Measurements from ENCODE around the gene SOX6. TPM values are rescaled to one million over a fixed set of nuclear protein-coding genes. Genes with fewer than 3 reads are reported as not detected.

The SOX6 gene
- total RNA-seq, 1 donor from 2014 or later: 1.4 TPM

- Mint-ChIP-seq H3K27ac (ENCODE audit: unreplicated experiment) (no peak overlapping the region), H3K9me3 (ENCODE audit: unreplicated experiment) (peaks cover 2% of the 10 kb centered on the region), H3K36me3 (ENCODE audit: unreplicated experiment) (no peaks in the 10 kb centered on the region), H3K4me3 (ENCODE audit: unreplicated experiment) (no peak overlapping the region), H3K4me1 (ENCODE audit: low read depth, unreplicated experiment) (no peaks in the 10 kb centered on the region), H3K27me3 (ENCODE audit: unreplicated experiment) (no peaks in the 10 kb centered on the region)
- TF ChIP-seq, protein P1, sequence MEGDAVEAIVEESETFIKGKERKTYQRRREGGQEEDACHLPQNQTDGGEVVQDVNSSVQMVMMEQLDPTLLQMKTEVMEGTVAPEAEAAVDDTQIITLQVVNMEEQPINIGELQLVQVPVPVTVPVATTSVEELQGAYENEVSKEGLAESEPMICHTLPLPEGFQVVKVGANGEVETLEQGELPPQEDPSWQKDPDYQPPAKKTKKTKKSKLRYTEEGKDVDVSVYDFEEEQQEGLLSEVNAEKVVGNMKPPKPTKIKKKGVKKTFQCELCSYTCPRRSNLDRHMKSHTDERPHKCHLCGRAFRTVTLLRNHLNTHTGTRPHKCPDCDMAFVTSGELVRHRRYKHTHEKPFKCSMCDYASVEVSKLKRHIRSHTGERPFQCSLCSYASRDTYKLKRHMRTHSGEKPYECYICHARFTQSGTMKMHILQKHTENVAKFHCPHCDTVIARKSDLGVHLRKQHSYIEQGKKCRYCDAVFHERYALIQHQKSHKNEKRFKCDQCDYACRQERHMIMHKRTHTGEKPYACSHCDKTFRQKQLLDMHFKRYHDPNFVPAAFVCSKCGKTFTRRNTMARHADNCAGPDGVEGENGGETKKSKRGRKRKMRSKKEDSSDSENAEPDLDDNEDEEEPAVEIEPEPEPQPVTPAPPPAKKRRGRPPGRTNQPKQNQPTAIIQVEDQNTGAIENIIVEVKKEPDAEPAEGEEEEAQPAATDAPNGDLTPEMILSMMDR (IDR thresholded peaks at IDR 0.05; ENCODE audit: partially characterized antibody, unreplicated experiment): no peak
- DNase-seq: no peak
Observed at GRCh38 chr11:16015741-16016467, 340.4 kb downstream of the SOX6 start.

- H3K27ac Mint-ChIP-seq (ENCODE audit: unreplicated experiment): no peak overlapping the region
- no peaks in the 10 kb centered on the region for H3K9me3 Mint-ChIP-seq (ENCODE audit: unreplicated experiment)
- DNase-seq: no peak
- H3K4me3 Mint-ChIP-seq (ENCODE audit: unreplicated experiment): no peak overlapping the region
- no peaks in the 10 kb centered on the region for H3K36me3 Mint-ChIP-seq (ENCODE audit: unreplicated experiment)
- TF ChIP-seq, protein P1 (IDR thresholded peaks at IDR 0.05; ENCODE audit: partially characterized antibody, unreplicated experiment): no peak
- no peaks in the 10 kb centered on the region for H3K4me1 Mint-ChIP-seq (ENCODE audit: low read depth, unreplicated experiment)
- H3K27me3 Mint-ChIP-seq (ENCODE audit: unreplicated experiment): no peaks in the 10 kb centered on the region
Observed at GRCh38 chr11:16013649-16014275, 342.6 kb downstream of the SOX6 start.

GRCh38 chr11:16013242-16013641 lies 343.1 kb downstream of the SOX6 start:
- Mint-ChIP-seq H3K4me1 (ENCODE audit: low read depth, unreplicated experiment) (no peaks in the 10 kb centered on the region), H3K36me3 (ENCODE audit: unreplicated experiment) (no peaks in the 10 kb centered on the region), H3K4me3 (ENCODE audit: unreplicated experiment) (no peak overlapping the region), H3K27ac (ENCODE audit: unreplicated experiment) (no peak overlapping the region), H3K9me3 (ENCODE audit: unreplicated experiment) (no peaks in the 10 kb centered on the region), H3K27me3 (ENCODE audit: unreplicated experiment) (no peaks in the 10 kb centered on the region)
- DNase-seq: no peak
- TF ChIP-seq, protein P1 (IDR thresholded peaks at IDR 0.05; ENCODE audit: partially characterized antibody, unreplicated experiment): no peak

- Mint-ChIP-seq H3K36me3 (ENCODE audit: unreplicated experiment) (no peaks in the 10 kb centered on the region), H3K4me3 (ENCODE audit: unreplicated experiment) (no peak overlapping the region), H3K27me3 (ENCODE audit: unreplicated experiment) (no peaks in the 10 kb centered on the region), H3K9me3 (ENCODE audit: unreplicated experiment) (no peaks in the 10 kb centered on the region), H3K27ac (ENCODE audit: unreplicated experiment) (no peak overlapping the region), H3K4me1 (ENCODE audit: low read depth, unreplicated experiment) (no peaks in the 10 kb centered on the region)
- TF ChIP-seq, protein P1 (IDR thresholded peaks at IDR 0.05; ENCODE audit: partially characterized antibody, unreplicated experiment): no peak
- DNase-seq: no peak
Observed at GRCh38 chr11:16012125-16012751, 344.1 kb downstream of the SOX6 start.

- no peak for DNase-seq
- H3K4me3 Mint-ChIP-seq (ENCODE audit: unreplicated experiment): no peak overlapping the region
- H3K9me3 Mint-ChIP-seq (ENCODE audit: unreplicated experiment): no peaks in the 10 kb centered on the region
- no peaks in the 10 kb centered on the region for H3K36me3 Mint-ChIP-seq (ENCODE audit: unreplicated experiment)
- no peak overlapping the region for H3K27ac Mint-ChIP-seq (ENCODE audit: unreplicated experiment)
- TF ChIP-seq, protein P1 (IDR thresholded peaks at IDR 0.05; ENCODE audit: partially characterized antibody, unreplicated experiment): no peak
- H3K4me1 Mint-ChIP-seq (ENCODE audit: low read depth, unreplicated experiment): no peaks in the 10 kb centered on the region
- H3K27me3 Mint-ChIP-seq (ENCODE audit: unreplicated experiment): no peaks in the 10 kb centered on the region
Observed at GRCh38 chr11:16011396-16011795, 344.9 kb downstream of the SOX6 start.
